ENCODE measurements around the gene TMEM132C.

GRCh38 chr12:128298091-128298748 is 31.2 kb downstream of the TMEM132C start:
- TF ChIP-seq CTCF (IDR thresholded peaks at IDR 0.05) (no peak), POLR2A (IDR thresholded peaks at IDR 0.05) (no peak), POLR2AphosphoS5 (IDR thresholded peaks at IDR 0.05) (no peak)
